CD14-positive monocyte (primary cell): ENCODE results near the gene COL24A1. TPM values are rescaled to one million over a fixed set of nuclear protein-coding genes. Genes with fewer than 3 reads are reported as not detected.

Source experiments
- DNase-seq, 3 donors: peaks; one replicate each; pipeline ENCODE4 v3.0.0-alpha.2; 2011 to 2022
- H2AFZ ChIP-seq: 2 replicates; pipeline ENCODE4 v1.6.0; 2012; ENCODE audit warnings: mild to moderate bottlenecking, low read depth, low read length, inconsistent platforms; ENCODE audit not compliant: insufficient read depth, poor library complexity, severe bottlenecking
- H3K27ac ChIP-seq, 2 donors: 1 replicate in 1 of 2; 2 replicates in 1 of 2; pipeline ENCODE4 v1.5.1; 2012 to 2013; ENCODE audit warnings: low read length in 2 of 2, control low read depth in 1 of 2, inconsistent platforms in 1 of 2, low read depth in 1 of 2, mild to moderate bottlenecking in 1 of 2
- H3K27me3 ChIP-seq, 2 donors: one replicate each; pipeline versions ENCODE4 v1.6.0 to v1.6.1; 2011 to 2013; ENCODE audit warnings: low read length in 2 of 2; ENCODE audit not compliant: control insufficient read depth in 2 of 2, insufficient read depth in 2 of 2
- H3K36me3 ChIP-seq, 2 donors: replicated peaks in 1 of 2; 1 replicate in 1 of 2; 2 replicates in 1 of 2; pipeline versions ENCODE4 v1.5.1 to v1.6.1; 2012 to 2013; ENCODE audit warnings: low read length in 2 of 2, control low read depth in 1 of 2, inconsistent platforms in 1 of 2, mild to moderate bottlenecking in 1 of 2; ENCODE audit not compliant: insufficient read depth in 2 of 2, control insufficient read depth in 1 of 2
- H3K4me1 ChIP-seq, 2 donors: 1 replicate in 1 of 2; 2 replicates in 1 of 2; pipeline versions ENCODE4 v1.5.1 to v1.6.1; 2012 to 2013; ENCODE audit warnings: low read length in 2 of 2, control low read depth in 1 of 2, inconsistent platforms in 1 of 2, mild to moderate bottlenecking in 1 of 2, moderate library complexity in 1 of 2; ENCODE audit not compliant: insufficient read depth in 2 of 2, control insufficient read depth in 1 of 2
- H3K4me2 ChIP-seq: replicated peaks from 2 replicates; pipeline ENCODE3; 2012; ENCODE audit warnings: low read length, moderate library complexity, mild to moderate bottlenecking; ENCODE audit not compliant: poor library complexity, severe bottlenecking; ENCODE audit errors: extremely low read depth
- H3K4me3 ChIP-seq, 3 experiments: fragments of 200-600 bp in 1 of 3; sonication (generic) in 1 of 3; replicated peaks in 1 of 3; 1 replicate in 2 of 3; 2 replicates in 1 of 3; pipeline ENCODE4 v1.5.1; 2011 to 2013; ENCODE audit warnings: low read length in 3 of 3, mild to moderate bottlenecking in 3 of 3, control low read depth in 2 of 3, low read depth in 2 of 3, inconsistent platforms in 1 of 3, moderate library complexity in 1 of 3
- H3K79me2 ChIP-seq: 2 replicates; pipeline ENCODE4 v1.6.0; 2012; ENCODE audit warnings: mild to moderate bottlenecking, control low read depth, inconsistent platforms, low read length, moderate library complexity; ENCODE audit not compliant: insufficient read depth
- H3K9ac ChIP-seq: 2 replicates; pipeline ENCODE4 v1.6.0; 2017; ENCODE audit warnings: low read length, mild to moderate bottlenecking; ENCODE audit not compliant: insufficient read depth, poor library complexity, severe bottlenecking
- H3K9me3 ChIP-seq, 2 donors: replicated peaks in 1 of 2; 1 replicate in 1 of 2; 2 replicates in 1 of 2; pipeline versions ENCODE4 v1.5.1 to v1.6.1; 2012 to 2013; ENCODE audit warnings: low read length in 2 of 2, control low read depth in 1 of 2; ENCODE audit not compliant: control insufficient read depth in 1 of 2, insufficient read depth in 1 of 2
- H4K20me1 ChIP-seq: 2 replicates; pipeline ENCODE4 v1.6.0; 2012; ENCODE audit warnings: mild to moderate bottlenecking, low read length, control low read depth, moderate library complexity; ENCODE audit not compliant: insufficient read depth
- H3K27ac Mint-ChIP-seq, 7 donors: one replicate each; pipeline ENCODE4 v1.8.0; 2020; ENCODE audit warnings: mild to moderate bottlenecking in 7 of 7, mixed read lengths in 7 of 7, moderate library complexity in 6 of 7, inconsistent platforms in 2 of 7
- H3K27me3 Mint-ChIP-seq, 3 donors: one replicate each; pipeline ENCODE4 v1.8.0; 2021 to 2022; ENCODE audit warnings: low read depth in 3 of 3, mild to moderate bottlenecking in 3 of 3, mixed read lengths in 3 of 3, moderate library complexity in 3 of 3, inconsistent platforms in 1 of 3
- H3K36me3 Mint-ChIP-seq, 2 donors: one replicate each; pipeline ENCODE4 v1.8.0; 2020; ENCODE audit warnings: mixed read lengths in 2 of 2, inconsistent platforms in 1 of 2, mild to moderate bottlenecking in 1 of 2
- H3K4me1 Mint-ChIP-seq: one replicate; pipeline ENCODE4 v1.8.0; 2020; ENCODE audit warnings: mild to moderate bottlenecking, mixed read lengths
- H3K4me3 Mint-ChIP-seq, 2 donors: one replicate each; pipeline ENCODE4 v1.8.0; 2020; ENCODE audit warnings: mild to moderate bottlenecking in 2 of 2, mixed read lengths in 2 of 2, moderate library complexity in 1 of 2
- H3K9me3 Mint-ChIP-seq, 7 donors: one replicate each; pipeline ENCODE4 v1.8.0; 2020 to 2022; ENCODE audit warnings: mixed read lengths in 7 of 7, mild to moderate bottlenecking in 6 of 7, moderate library complexity in 6 of 7, inconsistent platforms in 2 of 7
- WGBS: methylation state at CpG from one replicate; pipeline ENCODE4 v1.1.5; 2013; ENCODE audit warnings: missing lambda C conversion rate; ENCODE audit not compliant: insufficient coverage; 5-methylcytosine and 5-hydroxymethylcytosine counted together
- intact Hi-C, 2 donors: fragments of 100-400 bp; cut with micrococcal nuclease; formaldehyde crosslinking; loops; one replicate each; pipeline versions ENCODE4 v1.15.0 to v1.15.1; 2023
- polyA plus RNA-seq, 3 donors: library from polyadenylated mRNA; depleted of rRNA in 1 of 3; unstranded in 2 of 3; stranded (reverse) in 1 of 3; fragments of 300-500 nt in 2 of 3; fragments of >200 nt in 1 of 3; fragmentation: Illumina TruSeq in 2 of 3; gene quantifications; 1 replicate in 2 of 3; 2 replicates in 1 of 3; pipeline ENCODE4 v1.2.3, GENCODE V29; 2012 to 2021
- TF ChIP-seq, protein P1 (sequence below): fragments of 200-600 bp; IDR thresholded peaks from one replicate; pipeline ENCODE4 v1.8.0; 2022; ENCODE audit warnings: antibody characterized with exemption, mild to moderate bottlenecking

COL24A1 gene
- polyA plus RNA-seq, 3 donors = 0.05 to 0.13 TPM; not detected in 1

DNA sequence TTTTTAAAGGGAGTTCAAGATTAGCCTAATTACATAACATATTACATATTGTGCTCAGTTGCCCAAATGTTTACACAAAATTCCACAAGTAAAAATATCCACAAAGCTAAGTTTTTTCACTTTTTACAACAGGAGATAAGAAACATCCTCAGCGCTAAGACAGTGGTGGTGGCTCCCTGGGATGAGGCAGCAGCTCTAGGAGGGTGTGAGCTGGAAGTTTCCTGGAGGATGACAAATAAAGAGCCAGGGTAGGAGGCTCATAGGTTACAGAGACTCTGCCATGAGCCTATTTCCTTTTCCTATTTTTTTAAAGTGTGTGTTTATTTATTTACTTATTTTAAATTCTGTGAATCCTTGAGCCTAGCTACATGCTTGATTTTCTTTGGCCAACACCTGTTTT lies 91.7 kb downstream of the COL24A1 start:
- H3K27ac Mint-ChIP-seq = no peak overlapping the region
- peaks cover 0 to 7% (median 1%) of the 10 kb centered on the region in 7 donors for H3K9me3 Mint-ChIP-seq
- Histone ChIP-seq H2AFZ (no peak overlapping the region), H3K4me1 (peaks cover 2 to 8% of the 10 kb centered on the region in 2 donors), H3K27ac (no peak overlapping the region), H3K79me2 (no peaks in the 10 kb centered on the region), H3K36me3 (no peaks in the 10 kb centered on the region), H3K4me3 (no peak overlapping the region), H3K4me2 (no peak overlapping the region), H4K20me1 (no peaks in the 10 kb centered on the region), H3K9ac (no peak overlapping the region), H3K27me3 (no peaks in the 10 kb centered on the region), H3K9me3 (no peaks in the 10 kb centered on the region)
- TF ChIP-seq, protein P1, sequence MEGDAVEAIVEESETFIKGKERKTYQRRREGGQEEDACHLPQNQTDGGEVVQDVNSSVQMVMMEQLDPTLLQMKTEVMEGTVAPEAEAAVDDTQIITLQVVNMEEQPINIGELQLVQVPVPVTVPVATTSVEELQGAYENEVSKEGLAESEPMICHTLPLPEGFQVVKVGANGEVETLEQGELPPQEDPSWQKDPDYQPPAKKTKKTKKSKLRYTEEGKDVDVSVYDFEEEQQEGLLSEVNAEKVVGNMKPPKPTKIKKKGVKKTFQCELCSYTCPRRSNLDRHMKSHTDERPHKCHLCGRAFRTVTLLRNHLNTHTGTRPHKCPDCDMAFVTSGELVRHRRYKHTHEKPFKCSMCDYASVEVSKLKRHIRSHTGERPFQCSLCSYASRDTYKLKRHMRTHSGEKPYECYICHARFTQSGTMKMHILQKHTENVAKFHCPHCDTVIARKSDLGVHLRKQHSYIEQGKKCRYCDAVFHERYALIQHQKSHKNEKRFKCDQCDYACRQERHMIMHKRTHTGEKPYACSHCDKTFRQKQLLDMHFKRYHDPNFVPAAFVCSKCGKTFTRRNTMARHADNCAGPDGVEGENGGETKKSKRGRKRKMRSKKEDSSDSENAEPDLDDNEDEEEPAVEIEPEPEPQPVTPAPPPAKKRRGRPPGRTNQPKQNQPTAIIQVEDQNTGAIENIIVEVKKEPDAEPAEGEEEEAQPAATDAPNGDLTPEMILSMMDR = no peak
- no peaks in the 10 kb centered on the region for H3K36me3 Mint-ChIP-seq
- no peak overlapping the region for H3K4me3 Mint-ChIP-seq
- no peak for DNase-seq
- H3K4me1 Mint-ChIP-seq = peaks cover 9% of the 10 kb centered on the region
- peaks cover 0 to 1% (median 0%) of the 10 kb centered on the region in 3 donors for H3K27me3 Mint-ChIP-seq
- intact Hi-C loops = no loop called here
- WGBS = no CpG with 5 or more reads among the region's 1 CpG

GRCh38 chr1:86063721-86064120 lies 92.9 kb downstream of the COL24A1 start:
- no CpG with 5 or more reads among the region's 1 CpG for WGBS
- Histone ChIP-seq H3K9ac (no peak overlapping the region), H3K4me1 (peaks cover 2 to 8% of the 10 kb centered on the region in 2 donors), H3K4me2 (no peak overlapping the region), H4K20me1 (no peaks in the 10 kb centered on the region), H3K4me3 (no peak overlapping the region), H2AFZ (no peak overlapping the region), H3K27ac (no peak overlapping the region), H3K36me3 (no peaks in the 10 kb centered on the region), H3K79me2 (no peaks in the 10 kb centered on the region), H3K9me3 (no peaks in the 10 kb centered on the region), H3K27me3 (no peaks in the 10 kb centered on the region)
- H3K36me3 Mint-ChIP-seq = no peaks in the 10 kb centered on the region
- H3K9me3 Mint-ChIP-seq = peaks cover 0 to 5% (median 1%) of the 10 kb centered on the region in 7 donors
- TF ChIP-seq, protein P1 = no peak
- intact Hi-C loops = no loop called here
- DNase-seq = no peak
- peaks cover 9% of the 10 kb centered on the region for H3K4me1 Mint-ChIP-seq
- no peak overlapping the region for H3K27ac Mint-ChIP-seq
- H3K4me3 Mint-ChIP-seq = no peak overlapping the region
- peaks cover 0 to 1% (median 0%) of the 10 kb centered on the region in 3 donors for H3K27me3 Mint-ChIP-seq
